ENCODE data around the gene PTBP3.
"Not testable (repeated sequence)": the region's sequence is repeated elsewhere in the genome, so short reads cannot be mapped to it uniquely, and the experiment has no call there.

PTBP3 gene

DNA sequence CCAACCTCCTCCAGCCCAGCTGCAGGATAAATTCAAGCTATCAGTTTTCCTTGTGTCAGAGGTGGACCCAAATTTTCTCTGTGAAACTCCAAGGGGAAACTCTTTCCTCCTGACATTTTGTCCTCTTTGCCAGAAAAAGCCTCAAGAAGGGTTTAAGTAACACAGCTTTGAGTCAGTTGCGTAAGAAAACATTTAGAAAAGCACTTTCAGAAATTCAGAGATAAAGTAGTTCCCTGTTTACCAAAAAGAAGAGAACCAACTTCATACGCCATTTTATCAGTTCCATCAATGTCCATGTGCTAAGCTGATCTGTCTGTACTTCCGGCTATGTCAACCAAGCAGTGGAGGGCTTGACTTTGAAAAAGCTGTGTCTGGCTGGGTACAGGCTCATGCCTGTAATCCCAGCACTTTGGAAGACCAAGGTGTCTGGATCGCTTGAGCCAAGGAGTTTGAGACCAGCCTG is 138.4 kb downstream of the PTBP3 start:
- no peak for DNase-seq

DNA sequence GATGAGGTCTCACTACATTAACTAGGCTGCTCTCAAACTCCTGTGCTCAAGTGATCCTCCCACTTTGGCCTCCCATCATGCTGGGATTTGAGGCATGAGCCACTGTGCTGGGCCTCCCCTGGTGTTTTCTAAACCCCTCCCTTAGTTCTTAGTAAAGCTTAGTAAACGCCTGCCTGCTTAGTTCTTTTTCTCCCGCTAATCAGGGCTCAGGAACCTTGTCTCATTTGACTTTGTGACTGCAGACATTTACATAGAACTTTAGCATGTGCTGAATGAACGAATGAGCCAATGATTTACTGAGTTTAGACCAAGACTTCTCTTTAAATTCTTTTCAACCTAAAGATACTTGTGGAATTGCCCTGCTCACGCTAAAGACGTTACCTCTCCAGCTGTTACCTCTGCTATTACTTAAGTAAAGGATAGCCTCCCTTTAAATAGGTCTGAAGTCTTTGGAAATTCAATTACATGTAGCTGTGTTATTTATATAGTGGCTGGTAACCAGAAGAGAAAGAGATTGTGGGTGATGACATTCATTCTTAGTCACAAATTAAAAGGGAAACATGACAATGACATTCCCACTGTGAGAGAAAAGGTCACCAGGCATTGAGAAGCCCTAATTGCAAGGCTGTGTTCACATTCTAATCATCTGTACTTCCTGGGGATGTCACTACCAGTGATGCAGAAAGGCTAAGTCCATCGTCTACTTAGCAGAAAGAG is 139.7 kb downstream of the PTBP3 start:
- DNase-seq, result no peak

DNA sequence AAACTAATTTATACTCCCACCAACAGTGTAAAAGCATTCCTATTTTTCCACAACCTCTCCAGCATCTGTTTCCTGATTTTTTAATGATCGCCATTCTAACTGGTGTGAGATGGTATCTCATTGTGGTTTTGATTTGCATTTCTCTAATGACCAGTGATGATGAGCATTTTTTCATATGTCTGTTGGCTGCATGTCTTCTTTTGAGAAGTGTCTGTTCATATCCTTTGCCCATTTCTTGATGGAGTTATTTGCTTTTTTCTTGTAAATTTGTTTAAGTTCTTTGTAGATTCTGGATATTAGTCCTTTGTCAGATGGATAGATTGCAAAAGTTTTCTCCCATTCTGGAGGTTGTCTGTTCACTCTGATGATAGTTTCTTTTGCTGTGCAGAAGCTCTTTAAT is 143.1 kb downstream of the PTBP3 start:
- not testable (repeated sequence) for DNase-seq

DNA sequence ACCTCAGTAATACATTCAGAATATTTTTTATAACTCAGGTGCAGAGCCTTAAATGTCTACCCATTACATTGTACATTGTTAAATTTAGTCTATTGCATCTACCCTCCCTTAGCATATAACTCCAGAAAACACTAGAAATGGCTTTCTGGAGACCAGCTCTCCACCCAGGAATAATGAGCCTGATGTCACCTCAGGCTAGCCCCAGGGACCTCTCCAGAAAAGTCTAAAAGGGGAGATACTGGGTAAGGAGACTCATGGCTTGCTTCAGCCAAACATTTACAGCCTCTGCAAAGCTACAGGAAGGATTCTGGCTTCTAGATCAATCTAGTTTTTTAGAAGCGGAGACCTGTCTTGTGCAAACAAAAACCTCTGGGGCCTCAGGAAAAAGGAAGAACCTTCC is 144.5 kb downstream of the PTBP3 start:
- no peak for DNase-seq

DNA sequence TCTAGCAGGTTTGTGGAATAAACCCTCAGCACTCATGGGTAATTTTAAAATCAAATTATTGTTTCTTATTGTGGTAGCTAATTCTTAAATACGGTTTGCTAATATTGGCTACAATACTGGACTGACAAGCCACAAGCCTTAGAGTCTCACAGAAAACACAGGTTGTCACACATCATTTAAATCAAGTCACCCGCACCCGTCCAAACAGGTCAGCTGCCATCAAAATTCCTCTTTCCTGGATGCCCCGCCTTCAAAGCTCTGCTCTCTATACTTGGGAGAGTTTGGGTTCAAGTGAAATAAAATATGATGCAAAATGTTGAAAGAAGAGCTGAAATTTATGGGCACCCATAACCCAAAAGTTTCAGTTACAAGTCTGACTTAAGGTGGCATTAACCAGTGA is 146.0 kb downstream of the PTBP3 start:
- DNase-seq, result no peak

DNA sequence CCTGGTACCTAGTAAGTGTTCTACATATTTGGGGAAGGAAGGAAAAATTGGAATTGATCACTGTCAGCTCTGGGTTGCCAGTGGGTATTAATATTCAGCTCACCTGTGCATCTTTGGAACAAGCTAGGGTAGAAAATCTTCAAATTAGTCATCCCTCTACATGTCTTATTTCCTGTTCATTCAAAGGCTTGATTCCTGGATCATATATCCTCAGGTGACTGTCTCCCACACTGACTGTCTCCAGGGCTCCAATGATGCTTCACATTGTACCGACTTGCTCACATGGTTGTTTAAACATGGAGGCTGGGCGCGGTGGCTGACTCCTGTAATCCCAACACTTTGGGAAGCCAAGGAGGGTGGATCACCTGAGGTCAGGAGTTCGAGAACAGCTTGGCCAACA is 146.7 kb downstream of the PTBP3 start:
- DNase-seq, result no peak

DNA sequence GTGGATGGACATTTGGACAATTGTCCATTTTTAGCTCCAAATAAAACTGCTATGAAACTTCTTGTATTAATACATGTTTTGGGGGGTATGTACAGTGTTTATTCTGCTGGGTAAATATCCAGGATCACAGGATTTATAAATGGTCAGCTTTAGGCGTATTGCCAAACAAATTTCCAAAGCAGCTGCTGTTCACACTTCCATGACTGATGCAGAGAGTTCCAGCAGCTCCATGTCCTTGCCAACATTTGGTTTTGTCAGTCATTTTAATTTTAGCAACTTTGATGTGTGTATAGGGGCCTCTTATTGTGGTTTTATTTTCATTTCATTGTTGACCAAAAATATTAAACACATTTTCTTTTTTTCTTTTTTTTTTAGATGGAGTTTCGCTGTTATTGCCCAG is 148.5 kb downstream of the PTBP3 start:
- no peak for DNase-seq

DNA sequence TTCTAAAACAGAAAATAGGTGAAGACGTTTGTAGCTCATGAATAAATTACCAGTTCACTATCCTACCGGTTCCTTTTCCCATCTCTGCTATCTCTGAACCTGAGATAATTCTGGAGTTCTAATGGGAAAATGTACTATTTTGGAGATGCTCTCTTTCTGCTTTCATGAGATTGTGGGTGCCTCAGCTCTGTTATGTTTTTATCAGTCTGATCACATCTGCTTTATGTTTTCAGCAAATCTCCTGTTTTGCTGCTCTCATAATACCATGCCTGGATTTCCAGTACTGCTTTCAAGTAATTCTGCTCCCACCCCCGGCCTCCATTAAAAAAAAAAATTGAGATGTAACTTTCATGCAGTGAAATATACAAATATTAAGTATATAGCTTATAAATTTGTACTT is 149.2 kb downstream of the PTBP3 start:
- DNase-seq, result no peak

DNA sequence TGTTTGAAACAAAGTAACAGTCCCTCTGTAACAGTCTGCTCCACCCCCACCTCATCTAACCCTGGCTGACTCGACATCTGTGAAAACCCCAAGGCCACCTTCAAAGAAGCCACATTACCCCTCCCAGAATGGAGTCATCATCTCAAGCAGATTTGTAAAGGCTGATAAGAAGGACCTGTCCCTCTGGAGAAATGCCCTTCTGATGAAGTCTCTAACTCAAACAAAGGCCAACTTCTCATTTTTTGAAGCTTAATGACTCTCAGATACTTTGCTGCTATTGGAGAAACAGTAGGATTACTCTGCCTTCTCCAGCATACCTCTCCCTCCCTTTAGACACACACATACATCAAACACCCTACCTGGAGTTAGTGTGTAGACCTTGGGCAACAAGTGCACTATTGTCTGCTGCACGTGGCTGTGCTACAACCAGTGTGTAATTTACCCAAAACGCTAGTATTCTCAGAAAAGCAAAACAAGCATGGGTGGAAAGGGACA is 153.0 kb downstream of the PTBP3 start:
- DNase-seq, result no peak

DNA sequence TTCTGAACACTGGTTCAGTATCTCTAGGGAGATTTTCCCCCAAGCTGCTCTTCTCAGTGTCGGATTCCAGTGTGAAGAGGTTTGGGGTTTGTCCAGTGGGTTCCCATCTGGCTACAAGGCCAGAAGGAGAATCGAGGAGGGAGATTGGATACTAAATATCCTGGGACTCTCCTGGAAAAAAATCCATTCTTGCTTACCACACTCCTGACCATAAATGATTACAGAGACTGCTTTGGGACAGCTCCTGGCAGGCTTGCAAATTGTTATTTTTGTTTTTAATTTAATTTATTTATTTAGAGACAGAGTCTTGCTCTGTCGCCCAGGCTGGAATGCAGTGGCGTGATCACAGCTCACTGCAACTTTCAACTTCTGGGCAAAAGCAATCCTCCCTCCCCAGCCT is 153.6 kb downstream of the PTBP3 start:
- DNase-seq, result no peak

DNA sequence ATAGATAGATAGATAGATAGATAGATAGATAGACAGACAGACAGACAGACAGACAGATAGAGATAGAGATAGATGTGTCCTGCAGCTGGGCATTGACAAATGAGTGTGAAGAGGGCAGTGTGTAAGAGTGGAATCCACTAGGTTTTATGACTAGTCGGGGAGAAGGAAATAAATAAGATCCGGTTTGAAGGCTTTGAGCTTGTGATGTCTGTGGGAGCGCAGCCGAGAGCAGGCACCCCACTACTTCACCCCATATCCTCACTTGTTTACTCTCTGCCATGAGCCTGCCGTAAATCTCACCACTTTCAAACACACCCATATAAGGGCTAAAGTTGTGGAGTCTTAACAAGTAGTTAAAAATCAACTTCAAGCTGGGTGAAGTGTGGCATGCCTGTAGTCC is 156.9 kb downstream of the PTBP3 start:
- DNase-seq, result no peak

DNA sequence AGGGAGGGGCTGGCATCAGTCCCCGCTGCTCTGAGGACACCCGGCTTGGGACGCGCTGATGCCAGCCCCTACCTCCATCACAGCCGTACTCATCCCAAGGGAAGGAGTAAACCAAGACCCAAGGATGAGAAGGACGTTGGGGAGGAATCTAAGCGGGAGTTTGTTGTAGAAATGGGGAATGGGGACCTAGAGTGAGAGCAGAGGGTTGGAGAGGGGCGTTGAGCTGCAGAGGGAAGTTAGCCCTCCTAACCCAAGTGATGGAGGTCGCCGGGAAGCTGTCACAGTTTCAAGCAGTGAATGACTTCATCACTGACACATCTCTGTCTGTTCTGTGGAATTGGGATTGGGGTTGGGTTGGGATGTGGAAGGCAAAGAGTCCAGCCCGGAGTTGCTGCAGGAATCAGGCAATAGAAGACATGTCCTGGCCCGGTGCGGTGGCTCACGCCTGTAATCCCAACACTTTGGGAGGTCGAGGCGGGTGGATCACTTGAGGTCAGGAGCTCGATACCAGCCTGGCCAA is 157.6 kb downstream of the PTBP3 start:
- DNase-seq, result no peak

DNA sequence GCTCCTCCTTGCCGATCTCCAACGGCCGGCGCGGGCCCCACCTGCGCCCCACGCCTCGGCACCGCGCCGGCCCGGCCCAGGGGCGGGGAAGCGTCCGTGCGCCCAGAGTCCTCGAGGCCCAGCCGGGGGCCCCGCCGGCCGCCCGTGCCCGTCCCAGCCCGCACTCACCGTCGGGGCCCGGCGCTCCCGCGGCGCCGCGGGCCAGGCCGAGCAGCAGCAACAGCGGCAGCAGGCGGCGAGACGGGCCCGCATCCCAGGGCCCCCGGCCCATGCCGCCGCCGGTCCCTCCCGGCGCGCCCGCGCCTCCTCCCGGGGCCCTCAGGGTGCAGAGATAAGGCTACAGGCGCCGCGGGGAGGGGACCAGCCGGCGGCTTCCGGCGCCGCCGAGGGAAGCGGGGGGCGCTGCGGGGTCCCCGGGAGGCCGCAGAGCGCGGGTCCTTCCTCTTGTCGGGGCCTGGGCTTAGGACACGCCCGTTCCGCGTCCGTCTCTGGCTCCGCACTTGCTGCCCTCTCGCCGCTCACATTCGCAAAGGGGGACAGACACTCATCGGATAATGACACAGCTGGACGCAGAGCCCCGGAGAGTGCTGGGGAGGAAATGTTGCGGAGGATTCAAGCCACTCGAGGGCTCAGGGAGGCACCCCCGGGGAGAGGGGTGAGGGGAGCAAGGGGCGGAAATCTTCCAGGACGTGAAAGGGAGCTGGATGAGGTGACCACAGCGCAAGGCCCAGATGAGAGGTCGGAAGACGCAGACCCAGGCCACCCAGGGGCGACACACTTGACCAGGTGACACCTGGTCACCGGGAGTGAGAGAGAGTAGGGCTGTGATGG is 158.2 kb downstream of the PTBP3 start, which contains the start of gene SUSD1:
Gene SUSD1, minus strand, starts transcription at position 333 of the 831 bp plus-strand sequence. Its CDS starts 62 bp downstream, at position 271.
- DNase-seq, result peak; percentile 21

DNA sequence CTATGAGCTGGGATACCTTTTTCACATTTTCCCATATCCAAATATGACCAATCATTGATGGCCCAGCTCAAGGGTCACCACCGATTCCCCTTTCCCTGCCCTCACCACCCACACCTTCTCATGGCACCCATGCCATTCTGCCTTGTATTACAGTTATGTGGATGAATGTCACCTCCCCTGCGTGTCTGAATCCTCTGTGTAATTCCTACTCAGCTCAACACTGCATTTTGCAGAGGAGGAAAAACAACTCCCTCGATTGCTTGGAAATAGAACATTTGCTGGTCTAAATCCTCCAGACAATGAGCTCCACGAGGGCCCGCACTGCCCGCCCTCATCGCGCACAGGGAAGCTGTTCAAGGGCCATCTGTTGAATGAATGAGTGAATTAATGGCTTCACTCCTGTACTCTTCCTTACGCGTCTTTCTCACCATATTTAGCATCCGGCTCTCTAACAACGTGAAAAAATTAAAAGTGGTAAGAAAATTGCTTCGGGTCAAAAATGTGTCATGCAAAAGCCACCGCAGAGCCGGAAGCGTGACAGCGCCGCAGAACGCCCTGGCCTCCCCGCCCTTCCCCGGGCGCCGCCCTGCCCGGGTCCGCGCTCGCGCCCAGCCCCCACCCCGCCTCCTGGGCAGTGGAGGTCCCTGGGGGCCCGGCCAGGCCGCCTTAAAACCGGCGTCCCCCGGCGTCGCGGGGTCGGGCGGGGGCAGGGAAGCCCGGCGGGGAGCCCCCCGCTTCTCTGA is 159.0 kb downstream of the PTBP3 start:
- DNase-seq, result peak; percentile 22

DNA sequence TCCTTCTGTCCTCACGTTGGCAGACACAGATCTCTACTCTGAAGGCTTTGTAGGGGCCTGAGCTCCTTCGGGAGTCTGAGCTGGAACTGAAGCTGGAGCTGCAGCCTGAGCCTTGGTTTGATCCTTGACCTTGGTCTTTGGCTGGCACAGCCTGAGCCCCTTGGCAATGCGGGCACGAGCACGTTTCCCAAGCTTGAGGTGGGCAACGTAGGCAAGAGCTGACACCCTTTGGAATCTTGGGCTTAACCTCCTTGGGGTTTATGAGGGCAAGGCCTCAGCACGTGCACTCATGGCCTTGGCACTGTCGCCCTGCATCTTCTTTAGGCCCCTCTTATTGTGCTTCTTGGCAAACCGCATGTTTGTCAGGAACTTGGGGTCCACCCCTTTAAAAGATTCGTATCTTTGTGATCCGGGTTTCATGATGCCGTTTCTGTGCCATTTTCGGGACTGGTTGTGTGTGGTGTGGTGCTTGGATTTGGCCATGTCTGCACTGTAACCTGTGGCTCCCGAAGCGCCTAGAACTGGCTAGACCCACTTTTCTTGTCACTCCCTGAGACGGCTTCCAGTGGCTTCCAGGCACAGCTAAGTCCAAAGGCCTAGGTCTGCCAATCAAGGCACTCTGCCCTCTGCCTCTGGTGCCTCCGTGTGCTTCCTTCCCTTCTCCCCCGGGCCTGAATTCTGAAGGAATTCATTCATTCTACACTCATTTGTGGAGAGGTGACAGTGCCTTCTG is 159.8 kb downstream of the PTBP3 start:
- no peak for DNase-seq

DNA sequence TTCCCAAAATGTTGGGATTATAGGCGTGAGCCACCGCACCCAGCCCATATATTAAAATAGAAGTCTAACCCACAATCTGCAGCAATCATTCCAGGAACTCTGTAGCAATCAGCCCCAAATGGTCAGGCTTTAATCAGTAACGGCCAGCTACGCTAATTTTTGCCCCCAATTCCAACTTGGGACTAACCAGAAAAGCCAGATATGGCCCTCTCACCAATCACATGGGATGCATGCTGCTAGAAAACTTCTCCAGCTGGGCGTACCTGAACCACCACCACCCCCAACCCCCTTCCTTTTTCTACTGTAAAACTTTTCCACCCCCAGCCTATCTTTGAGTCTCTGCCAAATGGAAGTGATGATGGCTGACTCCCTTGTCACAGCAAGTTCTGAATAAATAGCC is 162.5 kb downstream of the PTBP3 start:
- no peak for DNase-seq

DNA sequence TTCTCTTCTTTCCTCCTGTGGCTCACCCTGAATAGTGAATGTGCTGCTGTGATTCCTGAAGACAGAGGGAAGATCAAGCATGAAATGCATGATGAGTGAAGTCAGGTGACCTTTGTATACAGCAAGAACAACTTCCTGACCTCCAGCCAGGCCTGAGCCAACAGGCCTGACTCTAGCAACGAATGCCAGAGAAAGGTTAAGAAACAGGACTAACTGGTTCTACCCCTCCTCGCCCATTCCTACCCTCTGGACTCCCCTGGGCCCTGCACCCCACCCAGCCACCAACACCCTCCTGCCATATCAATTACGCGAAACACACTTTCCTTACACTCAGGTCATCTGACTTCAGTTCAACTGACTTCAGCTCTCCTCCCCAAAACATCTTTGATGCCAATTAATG is 163.2 kb downstream of the PTBP3 start:
- no peak for DNase-seq

DNA sequence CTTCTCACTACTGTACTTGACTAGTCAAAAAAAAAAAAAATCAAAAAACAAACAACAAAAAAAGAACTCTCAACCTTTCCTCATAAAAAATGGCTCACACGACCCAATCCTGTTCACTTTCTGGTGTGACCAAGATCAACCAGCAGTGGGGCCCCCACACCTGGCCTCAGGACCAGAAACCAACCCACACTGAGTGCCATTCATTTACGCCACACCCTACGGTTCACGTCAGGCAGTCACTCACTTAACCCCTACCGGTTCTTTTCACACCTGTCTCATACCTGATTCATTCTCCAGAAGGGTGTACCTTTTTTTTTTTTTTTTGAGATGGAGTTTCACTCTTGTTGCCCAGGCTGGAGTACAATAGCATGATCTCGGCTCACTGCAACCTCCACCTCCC is 164.1 kb downstream of the PTBP3 start:
- no peak for DNase-seq

DNA sequence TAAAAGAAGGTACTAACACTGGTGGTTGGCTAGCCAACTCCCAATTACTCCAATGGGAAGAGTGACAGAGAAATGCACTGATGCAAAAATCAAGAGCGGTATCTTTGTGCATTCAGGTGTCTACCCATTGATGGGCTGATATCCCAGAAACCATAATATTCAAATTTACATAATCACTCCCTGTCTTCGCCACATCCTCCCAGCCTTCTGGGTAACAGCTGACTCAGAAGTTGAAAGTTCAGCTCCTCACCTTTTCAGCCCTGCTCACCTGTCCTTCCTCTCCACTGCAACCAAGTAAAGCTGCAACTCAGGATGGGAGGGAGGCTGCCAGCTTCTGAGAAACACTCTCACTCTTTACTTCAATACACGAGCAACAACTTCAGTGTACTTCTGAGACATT is 165.2 kb downstream of the PTBP3 start:
- no peak for DNase-seq

All from NCI-H748 treated with DMSO at 0.1 percent for 48 hours (cell line).